Fibroblast of pulmonary artery (primary cell): ENCODE measurements around the gene TNIK.

Source experiments
- DNase-seq: peaks from one replicate; pipeline ENCODE4 v3.0.0-alpha.2; 2010; ENCODE audit warnings: low read depth
- H3K4me3 ChIP-seq: replicated peaks from 2 replicates; pipeline ENCODE4 v1.5.1; 2011; ENCODE audit warnings: low read depth, mild to moderate bottlenecking, control low read depth, low read length, moderate library complexity
- CTCF ChIP-seq: IDR thresholded peaks from 2 replicates; pipeline ENCODE4 v1.5.1; 2011; ENCODE audit warnings: mild to moderate bottlenecking, control low read depth, low read length, inconsistent platforms; ENCODE audit errors: missing control alignments

Gene TNIK

GRCh38 chr3:171260899-171261298 is 199.3 kb downstream of the TNIK start:
- no peak overlapping the region for H3K4me3 ChIP-seq
- no peak for TF ChIP-seq CTCF
- DNase-seq, result no peak

- TF ChIP-seq CTCF, result no peak
- no peak for DNase-seq
- H3K4me3 ChIP-seq, result no peak overlapping the region
Observed at GRCh38 chr3:171260466-171260865, 199.7 kb downstream of the TNIK start.

GRCh38 chr3:171258316-171258715 is 201.9 kb downstream of the TNIK start:
- no peak overlapping the region for H3K4me3 ChIP-seq
- TF ChIP-seq CTCF, result no peak
- DNase-seq, result no peak

GRCh38 chr3:171257251-171258203 is 202.7 kb downstream of the TNIK start:
- TF ChIP-seq CTCF, result no peak
- DNase-seq, result no peak
- H3K4me3 ChIP-seq, result no peak overlapping the region

- no peak for DNase-seq
- no peak for TF ChIP-seq CTCF
- no peak overlapping the region for H3K4me3 ChIP-seq
Observed at GRCh38 chr3:171256445-171257250, 203.6 kb downstream of the TNIK start.

GRCh38 chr3:171255236-171255806 is 204.9 kb downstream of the TNIK start:
- no peak for TF ChIP-seq CTCF
- no peak overlapping the region for H3K4me3 ChIP-seq

More at GRCh38 chr3:171255236-171255806, 204.9 kb downstream of the TNIK start:
- no peak for DNase-seq
